GM11168 (cell line): Measurements from ENCODE around the gene SORCS3.

ENCODE experiments used
- in situ Hi-C: fragments of 300-500 bp; cut with MboI; formaldehyde crosslinking; loops from one replicate; pipeline ENCODE4 v1.12.0; 2022; ENCODE audit warnings: low sequenced_read_pairs; ENCODE audit not compliant: unreplicated experiment

Gene SORCS3

GRCh38 chr10:104642658-104643302 is 1.7 kb downstream of the SORCS3 start:
- in situ Hi-C loops = no loop called here

DNA sequence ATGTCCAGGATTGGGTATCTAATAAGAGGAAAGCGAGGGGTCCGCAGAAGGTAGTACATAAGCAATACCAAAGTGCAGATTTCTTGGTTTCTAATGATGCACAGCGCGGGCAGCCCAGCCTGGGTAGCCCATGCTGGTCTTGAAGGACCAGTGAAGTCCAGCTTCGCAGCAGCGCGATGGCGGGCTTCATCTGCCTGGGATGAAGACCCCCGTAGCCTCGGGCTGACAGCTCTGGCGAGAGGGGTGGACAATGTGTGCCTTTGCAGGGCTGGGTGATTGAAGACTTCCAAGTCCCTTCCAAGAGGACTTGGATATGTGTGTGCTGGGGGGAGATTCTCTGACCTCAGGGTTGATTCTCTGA is 2.2 kb downstream of the SORCS3 start:
- in situ Hi-C loops = no loop called here

GRCh38 chr10:104646146-104646545 is 5.1 kb downstream of the SORCS3 start:
- in situ Hi-C loops = no loop called here

- in situ Hi-C loops = no loop called here
Measured at GRCh38 chr10:104648421-104648820, 7.3 kb downstream of the SORCS3 start.

DNA sequence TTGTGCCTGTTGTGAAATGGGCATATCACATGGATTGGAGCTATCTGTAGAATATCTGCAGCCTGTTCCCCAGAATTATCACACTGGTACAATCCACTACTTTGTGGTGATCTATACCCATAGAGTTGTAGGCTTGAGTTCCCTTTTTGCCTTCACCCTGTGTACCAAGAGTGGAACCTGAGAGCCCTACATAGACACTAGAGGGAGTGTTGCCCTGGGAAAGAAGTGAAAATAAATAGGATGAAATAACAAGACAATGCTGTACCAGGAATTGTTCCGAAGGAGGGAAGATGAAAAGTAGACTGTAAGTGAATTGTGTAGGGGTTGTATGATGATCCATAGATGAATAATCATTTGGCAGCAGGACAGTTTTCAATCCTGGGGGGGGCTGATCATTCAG is 9.0 kb downstream of the SORCS3 start:
- in situ Hi-C loops = no loop called here

GRCh38 chr10:104650635-104651331 is 9.7 kb downstream of the SORCS3 start:
- in situ Hi-C loops = no loop called here

- in situ Hi-C loops = no loop called here
Measured at GRCh38 chr10:104657036-104657435, 15.9 kb downstream of the SORCS3 start.

GRCh38 chr10:104657457-104657856 is 16.4 kb downstream of the SORCS3 start:
- in situ Hi-C loops = no loop called here

DNA sequence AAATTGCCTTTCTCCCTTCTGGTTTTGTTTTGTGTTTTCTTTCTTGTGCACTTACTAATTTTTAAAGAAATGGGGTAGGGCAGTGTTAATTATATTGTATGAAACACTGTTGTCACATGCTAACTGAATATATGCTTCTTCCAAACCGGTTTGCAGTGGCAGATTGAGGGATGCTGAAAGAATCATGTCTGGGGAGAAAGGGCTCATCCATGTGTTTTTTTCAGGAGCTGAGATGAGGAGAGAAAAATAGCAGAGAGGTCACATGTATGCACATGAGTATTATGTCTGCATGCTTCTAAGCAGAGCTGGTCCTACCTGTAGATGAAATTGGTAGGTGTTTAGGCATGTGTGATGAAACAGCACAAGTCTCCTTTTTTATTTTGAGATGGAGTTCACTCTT is 17.0 kb downstream of the SORCS3 start:
- in situ Hi-C loops = no loop called here

DNA sequence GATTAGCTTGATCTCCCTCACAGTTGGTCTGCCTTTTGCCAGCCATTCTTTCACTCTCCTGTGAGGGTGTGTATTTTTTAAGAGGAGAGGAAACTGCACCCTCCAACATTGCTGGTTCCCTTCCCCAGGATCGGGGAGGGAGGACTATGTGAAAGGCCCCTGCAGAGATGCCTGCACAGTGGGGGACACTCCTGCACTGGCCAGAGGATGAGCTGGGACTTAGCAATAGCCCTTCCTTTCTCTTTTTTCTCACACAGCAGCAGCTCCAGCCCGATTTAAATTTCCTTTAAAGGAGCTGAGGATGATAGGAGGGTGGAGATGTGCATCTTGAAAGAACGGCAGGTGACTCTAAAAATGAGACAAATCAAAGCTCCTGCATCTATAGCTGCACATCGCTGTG is 18.7 kb downstream of the SORCS3 start:
- in situ Hi-C loops = no loop called here

GRCh38 chr10:104663076-104663475 is 22.0 kb downstream of the SORCS3 start:
- in situ Hi-C loops = no loop called here

- in situ Hi-C loops = no loop called here
Measured at GRCh38 chr10:104663563-104663962, 22.5 kb downstream of the SORCS3 start.

DNA sequence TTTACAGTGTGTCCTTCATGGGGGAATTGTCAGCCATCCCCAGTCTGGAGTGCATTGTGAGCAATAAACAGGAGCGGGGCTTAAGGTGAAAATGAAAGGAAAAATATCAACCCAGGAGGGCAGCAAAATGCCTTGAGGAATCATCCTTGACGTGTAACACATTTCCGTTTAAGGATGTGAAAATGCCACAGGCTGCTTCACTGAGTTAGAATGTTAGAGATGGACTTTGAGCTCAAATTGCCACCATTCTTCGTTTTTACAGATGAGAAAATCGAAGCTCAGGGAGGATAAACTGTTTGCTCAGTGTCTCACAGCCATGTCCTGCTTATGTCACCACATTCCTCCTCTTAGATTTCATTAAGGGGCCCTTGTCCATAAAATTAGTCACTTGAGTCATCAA is 23.1 kb downstream of the SORCS3 start:
- in situ Hi-C loops = no loop called here

- in situ Hi-C loops = no loop called here
Measured at GRCh38 chr10:104665174-104665573, 24.1 kb downstream of the SORCS3 start.

DNA sequence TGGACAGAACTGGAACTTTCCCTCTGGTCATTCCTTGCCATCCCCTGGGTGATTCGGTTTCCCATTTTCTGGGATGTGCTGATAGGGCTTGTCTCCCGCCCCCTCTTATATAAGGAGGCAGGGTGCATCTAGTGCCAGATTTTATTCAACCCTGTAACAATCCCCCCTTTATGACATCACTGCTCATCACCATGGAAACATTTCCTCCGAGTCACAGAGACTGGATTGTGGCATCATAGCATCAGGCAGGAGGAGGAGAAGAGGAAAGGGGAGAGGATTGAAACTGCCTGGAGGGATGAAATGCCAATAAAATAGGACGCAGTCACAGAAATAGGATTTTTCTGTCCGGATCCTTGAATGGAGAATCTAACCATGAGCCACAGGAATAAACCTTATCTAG is 25.0 kb downstream of the SORCS3 start:
- in situ Hi-C loops = no loop called here

DNA sequence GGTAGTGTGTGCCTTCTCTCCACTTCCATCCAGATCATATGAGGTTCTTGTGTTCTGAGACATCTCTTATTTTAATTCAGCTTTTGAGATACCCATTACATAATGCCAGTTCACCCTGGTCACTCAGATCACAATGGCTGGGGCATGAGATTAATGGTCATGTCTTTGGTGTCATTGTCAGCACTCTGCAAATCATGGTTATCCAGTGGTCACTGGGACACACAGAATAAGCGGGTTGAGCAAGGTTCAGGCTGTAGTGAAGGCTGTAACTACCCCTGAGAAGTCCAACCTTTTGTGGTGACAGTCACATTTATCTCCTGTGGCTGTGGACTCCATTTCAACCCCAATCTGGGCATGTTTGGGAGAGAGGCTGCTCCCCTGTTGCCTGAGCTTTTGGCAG is 35.8 kb downstream of the SORCS3 start:
- in situ Hi-C loops = no loop called here

DNA sequence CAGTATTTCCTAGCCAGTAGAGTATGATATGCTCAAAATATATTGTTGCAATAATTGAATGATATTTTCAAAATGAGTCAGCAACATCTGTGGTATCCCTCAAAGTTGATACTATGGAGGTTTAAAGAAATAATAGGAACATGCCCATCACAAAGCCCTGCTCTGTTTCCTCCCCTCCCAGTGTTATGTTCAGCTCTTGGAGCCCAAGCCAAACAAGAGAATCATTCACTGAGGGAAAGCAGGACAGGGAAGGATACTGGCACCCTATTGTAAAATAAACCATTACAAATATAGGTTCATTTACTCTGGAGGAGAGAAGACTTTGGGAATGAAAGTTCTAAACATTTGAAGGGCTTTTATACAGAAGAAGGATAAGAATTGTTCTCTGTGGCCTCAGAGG is 37.6 kb downstream of the SORCS3 start:
- in situ Hi-C loops = no loop called here

DNA sequence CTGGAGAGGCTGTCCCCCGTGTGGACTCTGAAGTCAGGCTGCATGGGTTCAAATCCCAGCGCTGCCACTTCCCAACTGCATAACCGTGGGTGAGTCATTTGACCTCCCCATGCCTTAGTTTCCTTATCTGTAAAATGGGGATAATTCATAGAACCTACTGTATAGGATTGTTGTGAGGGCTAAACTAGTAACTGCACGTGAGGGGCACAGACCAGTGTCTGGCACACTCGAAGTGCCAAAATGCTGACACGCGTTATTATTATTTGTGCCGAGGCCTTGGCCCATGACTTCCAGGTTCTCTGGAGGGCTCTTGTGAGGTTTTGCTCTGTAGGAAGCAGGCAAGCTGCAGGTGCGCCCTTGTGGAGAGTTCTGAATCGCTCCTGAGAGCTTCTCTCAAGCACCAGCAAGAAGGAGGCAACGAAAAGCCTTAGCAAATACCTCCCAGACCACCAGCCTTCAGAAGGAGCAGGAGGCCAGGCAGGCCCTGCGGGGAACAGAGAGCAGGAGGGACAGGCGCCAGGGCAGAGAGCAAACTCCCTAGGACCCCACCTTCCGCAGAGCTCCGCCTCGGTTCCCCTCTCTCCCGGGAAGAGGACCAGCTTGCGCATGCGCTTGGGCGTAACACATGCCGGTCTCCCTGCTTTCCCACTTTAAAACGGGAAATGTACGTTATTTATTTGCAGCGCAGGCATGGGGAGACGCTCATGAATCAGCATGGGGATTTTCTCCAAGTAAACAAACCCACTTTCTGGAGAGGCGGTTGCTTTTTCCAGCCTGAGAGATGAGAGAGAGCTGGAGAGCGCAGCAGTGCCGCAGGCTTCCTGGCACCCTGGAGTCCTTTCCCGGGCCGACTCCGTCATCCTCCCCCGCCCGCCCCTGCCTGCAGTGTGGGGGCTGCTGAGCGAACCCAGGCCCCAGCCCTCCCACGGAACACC is 39.6 kb downstream of the SORCS3 start:
- in situ Hi-C loops = no loop called here

DNA sequence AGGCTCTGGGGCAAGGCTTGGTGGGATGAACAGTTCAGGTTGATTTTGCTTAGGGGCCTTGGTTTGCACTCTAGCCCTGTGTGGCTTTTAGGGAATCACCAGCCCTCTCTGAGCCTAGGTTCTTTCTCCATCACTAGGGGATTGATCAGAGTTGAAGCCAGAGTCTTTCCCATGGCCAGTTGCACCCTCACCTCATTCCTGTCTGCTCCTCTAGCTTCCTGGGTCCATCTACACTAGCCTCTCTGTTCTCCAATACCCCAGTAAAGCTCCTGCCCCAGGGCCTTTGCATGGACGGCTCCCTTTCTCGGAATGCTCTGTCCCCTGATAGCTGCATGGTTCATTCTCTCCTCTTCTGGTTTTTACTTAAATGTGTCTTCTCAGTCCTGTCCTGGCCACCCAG is 40.4 kb downstream of the SORCS3 start:
- in situ Hi-C loops = no loop called here

GRCh38 chr10:104683567-104683966 is 42.5 kb downstream of the SORCS3 start:
- in situ Hi-C loops = no loop called here

GRCh38 chr10:104686829-104687228 is 45.7 kb downstream of the SORCS3 start:
- in situ Hi-C loops = no loop called here
